Measurements from ENCODE around the gene COX7A2L.
"Not testable (repeated sequence)": the region's sequence is repeated elsewhere in the genome, so short reads cannot be mapped to it uniquely, and the experiment has no call there.

Gene COX7A2L

GRCh38 chr2:42366411-42366810 is 5.4 kb upstream of the COX7A2L start:
- DNase-seq, result no peak

GRCh38 chr2:42364658-42365057 is 3.6 kb upstream of the COX7A2L start:
- DNase-seq, result no peak

- no peak for DNase-seq
Measured at GRCh38 chr2:42363413-42363812, 2.4 kb upstream of the COX7A2L start.

- no peak for DNase-seq
Measured at GRCh38 chr2:42361728-42362283, 789 bp upstream of the COX7A2L start.

GRCh38 chr2:42360493-42360889 is 526 bp downstream of the COX7A2L start:
- DNase-seq, result no peak

- DNase-seq, result no peak
Measured at GRCh38 chr2:42359965-42360483, 993 bp downstream of the COX7A2L start.

GRCh38 chr2:42359304-42359964 is 1.6 kb downstream of the COX7A2L start:
- DNase-seq, result no peak

GRCh38 chr2:42353792-42354429 is 7.1 kb downstream of the COX7A2L start:
- no peak for DNase-seq

GRCh38 chr2:42351864-42352263 is 9.2 kb downstream of the COX7A2L start:
- no peak for DNase-seq

- no peak for DNase-seq
Measured at GRCh38 chr2:42350434-42351063, 10.5 kb downstream of the COX7A2L start.

- no peak for DNase-seq
Measured at GRCh38 chr2:42348113-42348805, 12.8 kb downstream of the COX7A2L start.

GRCh38 chr2:42347518-42347917 is 13.5 kb downstream of the COX7A2L start:
- not testable (repeated sequence) for DNase-seq

- not testable (repeated sequence) for DNase-seq
Measured at GRCh38 chr2:42346856-42347255, 14.2 kb downstream of the COX7A2L start.

- DNase-seq, result no peak
Measured at GRCh38 chr2:42345986-42346385, 15.0 kb downstream of the COX7A2L start.

GRCh38 chr2:42342795-42343241 is 18.2 kb downstream of the COX7A2L start:
- DNase-seq, result no peak

- no peak for DNase-seq
Measured at GRCh38 chr2:42342061-42342794, 18.8 kb downstream of the COX7A2L start.

- no peak for DNase-seq
Measured at GRCh38 chr2:42340938-42341636, 19.9 kb downstream of the COX7A2L start.

- DNase-seq, result no peak
Measured at GRCh38 chr2:42340045-42340937, 20.7 kb downstream of the COX7A2L start.

GRCh38 chr2:42339191-42339912 is 21.7 kb downstream of the COX7A2L start:
- DNase-seq, result no peak

Measured in activated CD4-positive, alpha-beta T cell treated with anti-CD3 and anti-CD28 coated beads for 1 hour (primary cell).